Measurements from ENCODE around the gene PACSIN1.

Gene PACSIN1

GRCh38 chr6:34559651-34560365 is 93.9 kb downstream of the PACSIN1 start:
- Mint-ChIP-seq H3K4me1 (no peaks in the 10 kb centered on the region), H3K36me3 (no peaks in the 10 kb centered on the region), H3K9me3 (no peaks in the 10 kb centered on the region), H3K27ac (peak overlapping the region; percentile 26), H3K4me3 (no peak overlapping the region)
- ATAC-seq (no peak), DNase-seq (ENCODE audit: low spot score in 2 of 2) (no peak)

GRCh38 chr6:34560366-34561226 is 94.7 kb downstream of the PACSIN1 start:
- ATAC-seq = no peak
- Mint-ChIP-seq H3K36me3 (no peaks in the 10 kb centered on the region), H3K27ac (peak overlapping the region; percentile 26), H3K4me3 (no peak overlapping the region), H3K9me3 (no peaks in the 10 kb centered on the region), H3K4me1 (no peaks in the 10 kb centered on the region)
- no peak for DNase-seq (ENCODE audit: low spot score in 2 of 2)

- no peaks in the 10 kb centered on the region for H3K4me1 Mint-ChIP-seq
- no peak overlapping the region for H3K4me3 Mint-ChIP-seq
- no peaks in the 10 kb centered on the region for H3K36me3 Mint-ChIP-seq
- DNase-seq (ENCODE audit: low spot score in 2 of 2) = no peak
- H3K9me3 Mint-ChIP-seq = no peaks in the 10 kb centered on the region
- no peak for ATAC-seq
- no peak overlapping the region for H3K27ac Mint-ChIP-seq
These were observed 95.3 kb downstream of the PACSIN1 start for GRCh38 chr6:34561227-34561530.

DNA sequence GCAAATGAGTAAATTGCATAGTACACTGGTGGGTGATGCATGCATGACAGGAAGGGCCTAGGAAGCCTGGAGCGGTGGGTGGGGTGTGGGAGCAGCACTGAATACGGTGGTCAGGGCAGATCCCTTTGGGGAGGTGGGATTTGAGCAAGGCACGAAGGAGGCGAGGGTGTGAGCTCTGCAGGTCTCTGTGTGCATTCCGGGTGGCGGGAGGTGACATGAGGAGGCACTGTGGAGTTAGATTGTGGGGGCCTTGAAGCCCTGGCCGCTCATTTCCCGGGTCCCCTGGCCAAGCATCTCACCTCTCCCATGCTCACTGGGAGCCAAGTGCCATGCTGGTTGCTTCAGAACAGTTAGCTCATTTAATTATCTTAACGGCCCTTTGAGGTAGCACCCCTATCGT is 96.5 kb downstream of the PACSIN1 start:
- no peak overlapping the region for H3K27ac Mint-ChIP-seq
- no peaks in the 10 kb centered on the region for H3K4me1 Mint-ChIP-seq
- DNase-seq (ENCODE audit: low spot score in 2 of 2) (no peak), ATAC-seq (no peak)
- no peak overlapping the region for H3K4me3 Mint-ChIP-seq
- no peaks in the 10 kb centered on the region for H3K36me3 Mint-ChIP-seq
- no peaks in the 10 kb centered on the region for H3K9me3 Mint-ChIP-seq

GRCh38 chr6:34562861-34563512 is 97.1 kb downstream of the PACSIN1 start:
- ATAC-seq (no peak), DNase-seq (ENCODE audit: low spot score in 2 of 2) (no peak)
- Mint-ChIP-seq H3K9me3 (no peaks in the 10 kb centered on the region), H3K36me3 (no peaks in the 10 kb centered on the region), H3K4me1 (no peaks in the 10 kb centered on the region), H3K4me3 (no peak overlapping the region), H3K27ac (no peak overlapping the region)

GRCh38 chr6:34563513-34563870 is 97.6 kb downstream of the PACSIN1 start:
- H3K4me3 Mint-ChIP-seq = no peak overlapping the region
- DNase-seq (ENCODE audit: low spot score in 2 of 2) (no peak), ATAC-seq (no peak)
- H3K4me1 Mint-ChIP-seq = no peaks in the 10 kb centered on the region
- no peaks in the 10 kb centered on the region for H3K9me3 Mint-ChIP-seq
- H3K27ac Mint-ChIP-seq = no peak overlapping the region
- H3K36me3 Mint-ChIP-seq = no peaks in the 10 kb centered on the region

DNA sequence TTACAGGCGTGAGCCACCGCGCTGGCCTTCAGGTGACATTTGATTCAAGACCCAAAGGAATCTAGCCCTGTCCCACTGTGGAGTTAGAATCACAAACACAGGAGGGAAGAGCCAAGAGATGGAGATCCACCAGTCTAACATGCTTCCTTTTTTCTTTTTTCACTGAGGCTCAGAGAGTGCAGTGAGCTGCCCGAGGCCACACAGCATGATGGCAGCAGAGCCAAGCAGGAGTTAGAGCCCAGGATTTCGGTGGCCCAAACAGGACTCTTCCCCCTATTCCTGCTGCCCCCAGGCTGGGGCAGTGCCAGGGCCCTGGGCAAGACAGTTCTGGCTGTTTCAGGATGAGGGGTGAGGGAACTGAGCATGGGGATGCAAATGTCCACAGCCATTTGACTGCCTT is 98.3 kb downstream of the PACSIN1 start:
- H3K9me3 Mint-ChIP-seq = no peaks in the 10 kb centered on the region
- no peaks in the 10 kb centered on the region for H3K36me3 Mint-ChIP-seq
- ATAC-seq (no peak), DNase-seq (ENCODE audit: low spot score in 2 of 2) (no peak)
- no peak overlapping the region for H3K27ac Mint-ChIP-seq
- no peak overlapping the region for H3K4me3 Mint-ChIP-seq
- no peaks in the 10 kb centered on the region for H3K4me1 Mint-ChIP-seq

GRCh38 chr6:34565722-34566137 is 99.9 kb downstream of the PACSIN1 start:
- Mint-ChIP-seq H3K4me1 (no peaks in the 10 kb centered on the region), H3K27ac (no peak overlapping the region), H3K9me3 (no peaks in the 10 kb centered on the region)

GRCh38 chr6:34566830-34567546 is 101.1 kb downstream of the PACSIN1 start:
- H3K9me3 Mint-ChIP-seq = no peaks in the 10 kb centered on the region
- H3K36me3 Mint-ChIP-seq = no peaks in the 10 kb centered on the region
- no peaks in the 10 kb centered on the region for H3K4me1 Mint-ChIP-seq
- H3K27ac Mint-ChIP-seq = no peak overlapping the region
- ATAC-seq = no peak
- no peak for DNase-seq (ENCODE audit: low spot score in 2 of 2)
- no peak overlapping the region for H3K4me3 Mint-ChIP-seq

More at GRCh38 chr6:34565722-34566137, 99.9 kb downstream of the PACSIN1 start:
- ATAC-seq = no peak
- no peak for DNase-seq (ENCODE audit: low spot score in 2 of 2)
- no peaks in the 10 kb centered on the region for H3K36me3 Mint-ChIP-seq
- no peak overlapping the region for H3K4me3 Mint-ChIP-seq

DNA sequence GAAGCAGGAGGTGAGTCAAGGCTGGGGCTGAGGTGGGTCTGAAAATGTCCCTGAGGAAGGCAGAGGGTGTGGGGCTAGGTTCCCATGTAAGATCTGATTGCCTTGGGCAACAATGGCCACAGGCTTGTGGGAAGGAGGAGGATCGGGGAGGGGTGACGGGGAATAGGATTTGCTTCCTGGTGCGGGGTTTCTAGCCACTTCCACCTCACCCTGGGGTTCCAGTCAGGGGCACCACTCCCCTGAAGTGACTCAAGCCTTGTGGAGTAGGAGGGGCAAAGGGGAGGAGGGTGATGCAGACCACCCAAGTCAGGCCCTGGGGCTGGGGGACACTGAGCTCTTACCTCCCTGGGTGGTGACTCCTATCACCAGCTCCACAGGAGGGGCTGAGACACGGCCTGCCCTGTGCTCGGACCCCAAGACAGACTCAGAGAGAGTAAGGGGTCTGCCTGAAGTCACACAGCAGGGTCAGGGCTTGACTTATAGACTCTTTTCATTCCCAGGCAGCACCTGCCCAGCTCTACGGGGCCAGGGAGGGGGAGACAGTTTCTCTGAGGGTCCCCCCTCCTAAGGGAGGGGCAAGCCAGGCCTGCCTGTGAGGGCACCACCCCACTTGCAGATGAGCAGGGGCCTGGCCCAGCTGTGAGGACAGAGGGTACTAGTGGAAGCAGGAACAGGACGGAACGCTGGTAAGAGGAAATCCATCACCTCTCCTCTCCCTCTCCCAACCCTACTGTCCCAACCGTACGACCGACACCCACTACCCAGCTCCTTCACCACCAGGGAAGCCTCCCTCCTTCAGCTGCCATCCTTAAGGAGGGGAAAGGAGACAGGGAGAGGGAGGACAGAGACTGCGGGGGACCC is 102.7 kb downstream of the PACSIN1 start:
- peaks cover 5% of the 10 kb centered on the region for H3K36me3 Mint-ChIP-seq
- H3K4me3 Mint-ChIP-seq = no peak overlapping the region
- no peaks in the 10 kb centered on the region for H3K9me3 Mint-ChIP-seq
- H3K4me1 Mint-ChIP-seq = no peaks in the 10 kb centered on the region
- DNase-seq (ENCODE audit: low spot score in 2 of 2) (no peak), ATAC-seq (peak; percentile 6)
- H3K27ac Mint-ChIP-seq = peak overlapping the region; percentile 14

DNA sequence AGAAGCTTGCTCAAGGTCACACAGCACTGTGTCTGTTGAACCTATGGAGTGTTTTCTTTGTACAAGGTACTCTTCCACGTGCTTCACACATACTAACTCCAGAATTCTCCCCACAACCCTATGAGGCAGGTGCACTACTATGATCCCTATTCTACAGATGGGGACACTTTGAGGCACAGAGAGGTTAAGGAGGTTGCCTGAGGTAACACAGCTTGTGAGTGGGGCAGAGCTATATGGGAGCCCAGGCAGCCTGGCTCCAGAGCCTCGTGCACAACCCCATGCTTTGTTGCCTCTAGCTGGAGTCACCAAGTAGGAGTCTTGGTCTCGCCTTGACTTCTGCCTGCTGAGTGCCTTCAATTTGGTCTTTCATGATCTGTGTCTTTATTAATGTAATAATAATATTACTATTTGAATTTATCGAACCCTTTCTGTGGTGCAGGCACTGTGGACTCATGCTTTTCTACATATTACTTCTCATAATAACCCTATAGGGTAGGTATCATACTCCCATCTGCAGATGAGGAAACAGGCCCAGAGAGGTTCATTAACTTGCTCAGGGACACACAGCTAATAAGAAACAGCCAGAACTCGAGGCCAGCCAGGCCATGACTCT is 103.6 kb downstream of the PACSIN1 start:
- Mint-ChIP-seq H3K36me3 (peaks cover 5% of the 10 kb centered on the region), H3K4me1 (no peaks in the 10 kb centered on the region), H3K27ac (no peak overlapping the region), H3K4me3 (no peak overlapping the region), H3K9me3 (no peaks in the 10 kb centered on the region)
- DNase-seq (ENCODE audit: low spot score in 2 of 2) = no peak
- ATAC-seq = no peak

DNA sequence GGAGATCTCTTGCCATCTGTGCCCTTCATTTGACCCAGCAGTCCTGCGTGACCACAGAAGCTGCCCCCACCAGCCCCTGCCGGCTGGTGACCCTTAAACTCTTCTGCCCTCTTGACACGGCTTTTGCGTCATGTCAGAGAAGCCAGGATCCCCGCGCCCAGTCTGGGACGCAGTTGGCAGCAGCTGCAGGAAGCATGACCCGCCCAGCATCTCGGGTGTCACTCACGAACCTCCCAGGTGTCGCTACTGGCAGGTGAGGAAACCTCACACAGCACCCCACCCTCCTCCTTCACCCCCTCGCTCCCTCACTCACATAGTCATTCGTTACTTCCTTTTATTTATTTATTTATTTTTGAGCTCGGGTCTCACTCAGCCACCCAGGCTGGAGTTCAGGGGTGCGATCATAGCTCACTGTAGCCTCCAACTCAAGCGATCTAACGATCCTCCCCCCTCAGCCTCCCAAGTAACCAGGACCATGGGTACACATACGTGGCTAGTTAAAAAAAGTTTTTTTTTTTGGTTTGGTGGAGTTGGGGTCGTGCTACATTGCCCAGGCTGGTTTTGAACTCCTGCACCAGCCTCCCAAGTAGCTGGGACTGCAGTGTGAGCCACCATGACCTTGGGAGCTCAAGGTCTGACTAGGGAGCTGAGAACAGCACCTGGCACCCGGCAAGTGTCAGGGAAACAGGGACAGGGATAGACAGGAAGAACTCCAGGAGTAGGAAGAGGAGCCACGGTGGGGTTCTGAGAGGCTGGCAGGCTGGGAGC is 104.4 kb downstream of the PACSIN1 start:
- Mint-ChIP-seq H3K36me3 (peaks cover 5% of the 10 kb centered on the region), H3K9me3 (no peaks in the 10 kb centered on the region), H3K4me1 (no peaks in the 10 kb centered on the region), H3K4me3 (no peak overlapping the region), H3K27ac (no peak overlapping the region)
- ATAC-seq = no peak
- DNase-seq (ENCODE audit: low spot score in 2 of 2) = no peak

- Mint-ChIP-seq H3K4me3 (no peak overlapping the region), H3K36me3 (peaks cover 12% of the 10 kb centered on the region), H3K4me1 (peaks cover 4% of the 10 kb centered on the region), H3K9me3 (no peaks in the 10 kb centered on the region), H3K27ac (no peak overlapping the region)
- ATAC-seq (no peak), DNase-seq (ENCODE audit: low spot score in 2 of 2) (no peak)
These were observed 105.5 kb downstream of the PACSIN1 start for GRCh38 chr6:34571388-34571787.

GRCh38 chr6:34572021-34572420 is 106.1 kb downstream of the PACSIN1 start:
- no peak for DNase-seq (ENCODE audit: low spot score in 2 of 2)
- peaks cover 7% of the 10 kb centered on the region for H3K4me1 Mint-ChIP-seq
- no peak overlapping the region for H3K27ac Mint-ChIP-seq
- H3K4me3 Mint-ChIP-seq = no peak overlapping the region
- peaks cover 12% of the 10 kb centered on the region for H3K36me3 Mint-ChIP-seq
- H3K9me3 Mint-ChIP-seq = no peaks in the 10 kb centered on the region
- ATAC-seq = no peak
